Ovary (tissue), 9 donors: ENCODE measurements around the gene BCAS1. TPM values are rescaled to one million over a fixed set of nuclear protein-coding genes. Genes with fewer than 3 reads are reported as not detected.

ENCODE experiments used
- DNase-seq, 5 donors: peaks; one replicate each; pipeline ENCODE4 v3.0.0-alpha.2; 2019 to 2020
- H3K27ac ChIP-seq, 2 donors: fragments of 200-600 bp; one replicate each; pipeline versions ENCODE4 v1.5.1 to v1.8.0; 2019 to 2022
- H3K27me3 ChIP-seq: fragments of 200-600 bp; one replicate; pipeline ENCODE4 v1.8.0; 2022
- H3K36me3 ChIP-seq: fragments of 200-600 bp; sonication (generic); one replicate; pipeline ENCODE4 v1.5.1; 2019
- H3K4me1 ChIP-seq: one replicate; pipeline ENCODE4 v1.8.1; 2013; ENCODE audit warnings: mild to moderate bottlenecking, moderate library complexity; ENCODE audit not compliant: insufficient read depth
- H3K4me3 ChIP-seq: fragments of 200-600 bp; sonication (generic); one replicate; pipeline ENCODE4 v1.5.1; 2017
- H3K9me3 ChIP-seq, 2 donors: fragments of 200-600 bp in 1 of 2; sonication (generic) in 1 of 2; one replicate each; pipeline versions ENCODE4 v1.5.1 to v1.8.1; 2013 to 2019; ENCODE audit warnings: mild to moderate bottlenecking in 1 of 2, moderate library complexity in 1 of 2
- EP300 ChIP-seq: sonication (generic); formaldehyde crosslinking; IDR thresholded peaks from one replicate; pipeline ENCODE4 v1.6.1; 2017; ENCODE audit warnings: antibody characterized with exemption
- POLR2A ChIP-seq: fragments of 450-650 bp; IDR thresholded peaks from one replicate; pipeline ENCODE4 v1.6.1; 2017; ENCODE audit warnings: antibody characterized with exemption, mild to moderate bottlenecking, moderate library complexity
- WGBS, 3 donors: extraction: QIAGEN DNeasy Blood & Tissue Kit in 1 of 3; methylation state at CpG; one replicate each; pipeline versions ENCODE4 v1.1.5 to v1.1.7; 2013 to 2017; 5-methylcytosine and 5-hydroxymethylcytosine counted together
- intact Hi-C, 4 donors: fragments of 100-400 bp; cut with DNase I; formaldehyde crosslinking; loops; one replicate each; pipeline versions ENCODE4 v1.11.0 to v1.15.1; 2022 to 2023
- polyA plus RNA-seq, 2 donors: library from polyadenylated mRNA; stranded (reverse); fragments of 200-250 nt in 1 of 2; fragments of 350-450 nt in 1 of 2; fragmentation: Illumina TruSeq in 1 of 2; extraction: RNeasy Lipid Tissue Mini Kit (QIAGEN cat#74804) in 1 of 2; gene quantifications; one replicate each; pipeline ENCODE4 v1.2.3, GENCODE V29; 2013 to 2014
- total RNA-seq, 7 donors: library from RNA; depleted of rRNA in 2 of 7; stranded (reverse); fragments of >200 nt in 2 of 7; fragmentation: NEBNext Ultra II Directional in 3 of 7; extraction: Animal tissue kit (Norgen Biotek cat#: 25700) in 3 of 7; gene quantifications; one replicate each; pipeline versions ENCODE4 v1.1.0 to v1.2.4, GENCODE V29; 2016 to 2023
- TF ChIP-seq, protein P1 (sequence below), 3 donors: fragments of 450-650 bp in 2 of 3; fragments of 200-600 bp in 1 of 3; IDR thresholded peaks; one replicate each; pipeline versions ENCODE4 v1.5.1 to v1.8.0; 2016 to 2022; ENCODE audit warnings: antibody characterized with exemption in 3 of 3, mild to moderate bottlenecking in 1 of 3
- donor health status: DM: no; HTN: no; CAD: no; lungs with moderate emphysema.
- donor health status: DM: no; HTN: no; CAD: no.
- donor health status: Bipolar disorder and iron deficiency.
- donor health status: DM: yes; HTN: yes; CAD: no.
- donor health status: DM: no; HTN: no; CAD: no.
- donor health status: DM: yes; HTN: yes; CAD: no.

BCAS1 gene
- total and polyA plus RNA-seq, 9 donors = 0.13 to 0.92 (median 0.51) TPM; not detected in 2

DNA sequence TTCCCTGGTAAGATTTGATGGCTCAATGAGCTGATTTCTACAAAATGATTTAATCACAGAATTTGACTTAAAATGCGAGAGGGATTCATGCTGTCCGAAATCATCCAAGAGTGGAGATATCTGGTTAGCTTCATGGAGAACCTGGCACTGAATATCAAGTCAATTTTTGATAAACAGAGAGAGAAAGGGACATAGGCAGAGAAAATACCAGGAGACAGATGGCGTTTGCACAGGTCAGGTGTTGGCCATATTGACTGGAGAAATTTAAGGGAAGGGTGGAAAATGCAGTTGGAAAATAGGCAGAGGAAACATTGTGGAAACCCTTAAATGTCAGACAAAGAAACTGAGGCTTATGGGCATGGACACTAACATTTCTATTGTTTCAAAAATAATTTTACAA, 47.0 kb downstream of the BCAS1 start:
- H3K4me1 ChIP-seq = no peaks in the 10 kb centered on the region
- no peaks in the 10 kb centered on the region for H3K27me3 ChIP-seq
- DNase-seq = no peak
- no peak for TF ChIP-seq EP300
- no peak for TF ChIP-seq POLR2A
- TF ChIP-seq, protein P1, sequence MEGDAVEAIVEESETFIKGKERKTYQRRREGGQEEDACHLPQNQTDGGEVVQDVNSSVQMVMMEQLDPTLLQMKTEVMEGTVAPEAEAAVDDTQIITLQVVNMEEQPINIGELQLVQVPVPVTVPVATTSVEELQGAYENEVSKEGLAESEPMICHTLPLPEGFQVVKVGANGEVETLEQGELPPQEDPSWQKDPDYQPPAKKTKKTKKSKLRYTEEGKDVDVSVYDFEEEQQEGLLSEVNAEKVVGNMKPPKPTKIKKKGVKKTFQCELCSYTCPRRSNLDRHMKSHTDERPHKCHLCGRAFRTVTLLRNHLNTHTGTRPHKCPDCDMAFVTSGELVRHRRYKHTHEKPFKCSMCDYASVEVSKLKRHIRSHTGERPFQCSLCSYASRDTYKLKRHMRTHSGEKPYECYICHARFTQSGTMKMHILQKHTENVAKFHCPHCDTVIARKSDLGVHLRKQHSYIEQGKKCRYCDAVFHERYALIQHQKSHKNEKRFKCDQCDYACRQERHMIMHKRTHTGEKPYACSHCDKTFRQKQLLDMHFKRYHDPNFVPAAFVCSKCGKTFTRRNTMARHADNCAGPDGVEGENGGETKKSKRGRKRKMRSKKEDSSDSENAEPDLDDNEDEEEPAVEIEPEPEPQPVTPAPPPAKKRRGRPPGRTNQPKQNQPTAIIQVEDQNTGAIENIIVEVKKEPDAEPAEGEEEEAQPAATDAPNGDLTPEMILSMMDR (IDR thresholded peaks at IDR 0.05) = no peak
- no peak overlapping the region for H3K4me3 ChIP-seq
- no peaks in the 10 kb centered on the region for H3K9me3 ChIP-seq
- intact Hi-C loops = no loop called here
- H3K36me3 ChIP-seq = no peaks in the 10 kb centered on the region
- 95 to 96% (median 95%) methylated on average over 3 of the region's 3 CpGs for WGBS, 3 donors
- no peak overlapping the region for H3K27ac ChIP-seq

DNA sequence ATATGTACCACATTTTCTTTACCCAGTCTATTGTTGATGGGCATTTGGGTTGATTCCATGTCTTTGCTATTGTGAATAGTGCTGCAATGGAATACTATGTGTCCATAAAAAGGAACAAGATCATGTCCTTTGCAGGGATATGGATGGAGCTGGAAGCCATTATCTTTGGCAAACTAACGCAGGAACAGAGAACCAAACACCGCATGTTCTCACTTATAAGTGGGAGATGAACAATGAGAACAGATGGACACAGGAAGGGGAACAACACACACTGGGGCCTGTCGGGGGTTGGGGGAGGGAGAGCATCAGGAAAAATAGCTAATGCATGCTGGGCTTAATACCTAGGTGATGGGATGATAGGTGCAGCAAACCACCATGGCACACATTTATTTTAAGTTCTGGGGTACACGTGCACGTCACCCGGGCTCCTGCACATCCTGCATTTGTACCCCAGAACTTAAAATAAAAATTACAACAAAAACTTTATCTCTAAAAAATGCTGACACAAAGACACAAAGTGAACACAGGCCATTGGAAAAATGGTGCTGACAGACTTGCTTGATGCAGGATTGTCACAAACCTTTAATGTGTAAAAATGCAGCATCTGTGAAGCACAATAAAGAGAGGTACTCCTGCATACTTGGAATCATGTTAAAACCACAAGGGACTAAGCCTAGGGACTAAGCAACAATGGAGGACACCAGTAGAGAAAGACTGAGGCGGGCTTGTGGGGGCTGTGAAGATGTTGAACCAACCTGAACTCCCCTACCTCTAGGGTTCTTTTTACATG, 48.8 kb downstream of the BCAS1 start:
- TF ChIP-seq POLR2A (no peak), EP300 (no peak)
- TF ChIP-seq, protein P1 (IDR thresholded peaks at IDR 0.05) = no peak
- Histone ChIP-seq H3K27ac (no peak overlapping the region), H3K27me3 (no peaks in the 10 kb centered on the region), H3K36me3 (no peaks in the 10 kb centered on the region), H3K4me1 (no peaks in the 10 kb centered on the region), H3K9me3 (no peaks in the 10 kb centered on the region), H3K4me3 (no peak overlapping the region)
- intact Hi-C loops = no loop called here
- DNase-seq = no peak
- 84 to 92% (median 87%) methylated on average over 7 of the region's 7 CpGs for WGBS, 3 donors

DNA sequence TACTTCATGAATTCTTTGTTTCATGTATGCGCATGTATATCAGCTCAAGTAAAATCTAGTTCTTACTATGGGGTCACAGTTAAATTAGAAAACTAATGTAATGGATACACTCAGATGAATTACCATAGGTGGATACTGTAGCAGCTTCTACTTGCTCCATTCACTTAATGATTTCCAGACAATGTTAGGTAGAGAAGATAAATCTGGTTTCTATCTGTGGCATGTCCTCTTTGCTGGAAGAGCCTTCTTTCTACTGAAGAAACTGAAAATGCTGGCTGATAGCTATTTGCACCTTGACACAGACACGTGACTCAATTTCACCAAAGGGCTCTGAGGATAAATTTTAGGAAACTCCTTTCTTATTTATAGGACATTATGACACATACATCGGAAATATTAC, 49.5 kb downstream of the BCAS1 start:
- Histone ChIP-seq H3K27ac (no peak overlapping the region), H3K4me3 (no peak overlapping the region), H3K4me1 (no peaks in the 10 kb centered on the region), H3K36me3 (no peaks in the 10 kb centered on the region), H3K9me3 (no peaks in the 10 kb centered on the region), H3K27me3 (no peaks in the 10 kb centered on the region)
- intact Hi-C loops = no loop called here
- 91 to 92% (median 91%) methylated on average over 3 of the region's 3 CpGs for WGBS, 3 donors
- DNase-seq = no peak
- TF ChIP-seq POLR2A (no peak), EP300 (no peak)
- TF ChIP-seq, protein P1 (IDR thresholded peaks at IDR 0.05) = no peak

DNA sequence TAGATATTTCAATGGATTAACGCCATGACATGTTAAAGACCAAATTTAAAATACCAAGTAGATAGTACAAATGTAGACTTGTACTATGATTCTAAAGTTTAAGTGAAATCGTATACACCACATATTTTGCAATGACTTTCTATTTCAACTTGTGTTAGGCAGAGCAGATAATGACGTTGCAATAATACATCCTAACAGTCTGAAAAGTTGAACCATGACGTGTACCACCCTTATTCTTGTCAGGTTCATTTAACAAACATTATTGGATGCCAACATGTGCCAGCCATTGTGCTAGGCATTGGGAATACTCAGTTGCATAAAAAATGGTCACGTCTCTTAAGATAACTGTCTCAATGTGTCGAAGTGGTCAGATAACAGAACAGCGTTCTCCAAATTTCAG, 50.0 kb downstream of the BCAS1 start:
- no peak overlapping the region for H3K27ac ChIP-seq
- no peaks in the 10 kb centered on the region for H3K9me3 ChIP-seq
- no peaks in the 10 kb centered on the region for H3K36me3 ChIP-seq
- no peak for DNase-seq
- intact Hi-C loops = no loop called here
- H3K4me3 ChIP-seq = no peak overlapping the region
- WGBS, 3 donors = 88 to 91% (median 90%) methylated on average over 7 of the region's 7 CpGs
- TF ChIP-seq EP300 = no peak
- TF ChIP-seq, protein P1 (IDR thresholded peaks at IDR 0.05) = no peak
- TF ChIP-seq POLR2A = no peak
- no peaks in the 10 kb centered on the region for H3K27me3 ChIP-seq
- H3K4me1 ChIP-seq = no peaks in the 10 kb centered on the region
